Stomach (tissue), 9 donors: ENCODE results near the gene PDE8A. TPM values are rescaled to one million over a fixed set of nuclear protein-coding genes. Genes with fewer than 3 reads are reported as not detected.
"Not testable (repeated sequence)": the region's sequence is repeated elsewhere in the genome, so short reads cannot be mapped to it uniquely, and the experiment has no call there.

Experiments used
- DNase-seq, 2 donors: peaks; one replicate each; pipeline versions ENCODE4 v3.0.0 to v3.0.0-alpha.2; 2013 to 2019
- H3K27ac ChIP-seq, 5 donors: fragments of 200-600 bp in 4 of 5; sonication (generic) in 4 of 5; one replicate each; pipeline ENCODE4 v1.5.1; 2013 to 2019; ENCODE audit warnings: mild to moderate bottlenecking in 1 of 5, moderate library complexity in 1 of 5
- H3K27me3 ChIP-seq, 3 donors: fragments of 200-600 bp; sonication (generic); one replicate each; pipeline ENCODE4 v1.5.1; 2017 to 2019; ENCODE audit warnings: mixed run types in 1 of 3
- H3K36me3 ChIP-seq, 4 donors: fragments of 200-600 bp; sonication (generic); 1 replicate in 3 of 4; 2 replicates in 1 of 4; pipeline ENCODE4 v1.5.1; 2016 to 2019
- H3K4me1 ChIP-seq, 4 donors: fragments of 200-600 bp; sonication (generic); one replicate each; pipeline ENCODE4 v1.5.1; 2016 to 2019
- H3K4me3 ChIP-seq, 4 donors: fragments of 200-600 bp; sonication (generic) in 3 of 4; one replicate each; pipeline ENCODE4 v1.5.1; 2016 to 2019; ENCODE audit warnings: mild to moderate bottlenecking in 1 of 4
- H3K9me3 ChIP-seq, 4 donors: fragments of 200-600 bp; sonication (generic); one replicate each; pipeline ENCODE4 v1.5.1; 2016 to 2019
- CTCF ChIP-seq, 7 experiments: fragments of 450-650 bp in 4 of 7; fragments of 200-600 bp in 3 of 7; sonication (generic) in 3 of 7; IDR thresholded peaks; one replicate each; pipeline ENCODE4 v1.5.1; 2016 to 2019; ENCODE audit warnings: antibody characterized with exemption in 7 of 7, control low read depth in 2 of 7, mild to moderate bottlenecking in 1 of 7
- EP300 ChIP-seq: sonication (generic); formaldehyde crosslinking; IDR thresholded peaks from one replicate; pipeline ENCODE4 v1.6.1; 2017; ENCODE audit warnings: antibody characterized with exemption
- POLR2A ChIP-seq, 4 donors: fragments of 450-650 bp; IDR thresholded peaks; one replicate each; pipeline ENCODE4 v1.6.1; 2016; ENCODE audit warnings: antibody characterized with exemption in 4 of 4, control low read depth in 2 of 4, mild to moderate bottlenecking in 1 of 4, moderate library complexity in 1 of 4
- POLR2AphosphoS5 ChIP-seq, 3 donors: sonication (generic); formaldehyde crosslinking; IDR thresholded peaks; one replicate each; pipeline ENCODE4 v1.6.1; 2016; ENCODE audit warnings: antibody characterized with exemption in 3 of 3
- WGBS, 5 donors: extraction: QIAGEN DNeasy Blood & Tissue Kit in 3 of 5; methylation state at CpG; one replicate each; pipeline versions ENCODE4 v1.1.5 to v1.1.7; 2013 to 2018; 5-methylcytosine and 5-hydroxymethylcytosine counted together
- intact Hi-C: fragments of 100-400 bp; cut with DNase I; formaldehyde crosslinking; loops from one replicate; pipeline ENCODE4 v1.15.1; 2023; ENCODE audit warnings: low total_unique reads
- polyA plus RNA-seq, 3 donors: library from polyadenylated mRNA; stranded (reverse); fragments of 200-250 nt; gene quantifications; one replicate each; pipeline ENCODE4 v1.2.3, GENCODE V29; 2013
- total RNA-seq, 5 donors: library from RNA; depleted of rRNA; stranded (reverse); fragments of >200 nt; gene quantifications; one replicate each; pipeline versions ENCODE4 v1.1.0 to v1.2.3, GENCODE V29; 2014 to 2016
- donor health status: healthy with polysubstance abuse.
- donor health status: Bipolar disorder and iron deficiency.
- donor health status: healthy.

PDE8A gene
- total and polyA plus RNA-seq, 8 donors = 15.6 to 85.9 (median 38.3) TPM

GRCh38 chr15:84990507-84990906, 8.9 kb downstream of the PDE8A start:
- H3K27ac ChIP-seq = peak overlapping the region in 1 of 5 donors; percentile 24
- WGBS, 5 donors = 61 to 84% (median 77%) methylated on average over 1 of the region's 1 CpG
- intact Hi-C loops = no loop called here
- no peaks in the 10 kb centered on the region for H3K36me3 ChIP-seq
- TF ChIP-seq CTCF (IDR thresholded peaks at IDR 0.05) (no peak), EP300 (no peak), POLR2A (IDR thresholded peaks at IDR 0.05) (no peak), POLR2AphosphoS5 (IDR thresholded peaks at IDR 0.05) (no peak)
- DNase-seq = no peak
- no peak overlapping the region for H3K4me3 ChIP-seq
- no peaks in the 10 kb centered on the region for H3K27me3 ChIP-seq
- H3K4me1 ChIP-seq = peaks cover 6 to 87% (median 51%) of the 10 kb centered on the region in 4 donors
- no peaks in the 10 kb centered on the region for H3K9me3 ChIP-seq

- no peaks in the 10 kb centered on the region for H3K36me3 ChIP-seq
- H3K9me3 ChIP-seq = no peaks in the 10 kb centered on the region
- intact Hi-C loops = no loop called here
- no peak for DNase-seq
- H3K4me1 ChIP-seq = peaks cover 6 to 80% (median 47%) of the 10 kb centered on the region in 4 donors
- no peak overlapping the region for H3K4me3 ChIP-seq
- no peaks in the 10 kb centered on the region for H3K27me3 ChIP-seq
- whole genome bisulfite sequencing, 5 donors = 62 to 69% (median 66%) methylated on average over 4 of the region's 4 CpGs
- TF ChIP-seq CTCF (IDR thresholded peaks at IDR 0.05) = no peak
- no peak for TF ChIP-seq EP300
- TF ChIP-seq POLR2A (IDR thresholded peaks at IDR 0.05) = no peak
- no peak for TF ChIP-seq POLR2AphosphoS5 (IDR thresholded peaks at IDR 0.05)
- H3K27ac ChIP-seq = peak overlapping the region in 3 of 5 donors; percentile 10 to 24 (median 23)
Observed at GRCh38 chr15:84991014-84991712, 9.5 kb downstream of the PDE8A start.

- H3K27me3 ChIP-seq = no peaks in the 10 kb centered on the region
- no peaks in the 10 kb centered on the region for H3K9me3 ChIP-seq
- WGBS, 5 donors = 52 to 66% (median 56%) methylated on average over 4 of the region's 4 CpGs
- peak; percentile 46 to 78 for DNase-seq
- TF ChIP-seq POLR2AphosphoS5 (IDR thresholded peaks at IDR 0.05) (peak in 2 of 3 donors; percentile 43 to 69), POLR2A (IDR thresholded peaks at IDR 0.05) (no peak)
- H3K4me3 ChIP-seq = no peak overlapping the region
- no peaks in the 10 kb centered on the region for H3K36me3 ChIP-seq
- peaks cover 6 to 70% (median 42%) of the 10 kb centered on the region in 4 donors for H3K4me1 ChIP-seq
- peak overlapping the region; percentile 16 to 78 (median 44) for H3K27ac ChIP-seq
- intact Hi-C loops = no loop called here
Observed at GRCh38 chr15:84992157-84992944, 10.7 kb downstream of the PDE8A start.

GRCh38 chr15:84996055-84996454, 14.4 kb downstream of the PDE8A start:
- Histone ChIP-seq H3K27ac (no peak overlapping the region), H3K4me1 (peaks cover 20 to 63% (median 47%) of the 10 kb centered on the region in 4 donors), H3K9me3 (no peaks in the 10 kb centered on the region), H3K27me3 (no peaks in the 10 kb centered on the region), H3K4me3 (no peak overlapping the region), H3K36me3 (no peaks in the 10 kb centered on the region)
- WGBS, 5 donors = 89 to 100% (median 93%) methylated on average over 1 of the region's 1 CpG
- intact Hi-C loops = no loop called here
- no peak for DNase-seq
- no peak for TF ChIP-seq EP300
- TF ChIP-seq CTCF (IDR thresholded peaks at IDR 0.05) = no peak
- TF ChIP-seq POLR2A (IDR thresholded peaks at IDR 0.05) = no peak
- no peak for TF ChIP-seq POLR2AphosphoS5 (IDR thresholded peaks at IDR 0.05)

GRCh38 chr15:84996714-84997113, 15.1 kb downstream of the PDE8A start:
- 76 to 95% (median 86%) methylated on average over 5 of the region's 5 CpGs for WGBS, 5 donors
- peaks cover 25 to 64% (median 45%) of the 10 kb centered on the region in 4 donors for H3K4me1 ChIP-seq
- H3K36me3 ChIP-seq, intact Hi-C loops, DNase-seq, H3K9me3 ChIP-seq, H3K27ac ChIP-seq, H3K27me3 ChIP-seq, H3K4me3 ChIP-seq: not testable (repeated sequence)

- H3K4me3 ChIP-seq, intact Hi-C loops, DNase-seq, H3K36me3 ChIP-seq, H3K9me3 ChIP-seq, H3K27me3 ChIP-seq, H3K27ac ChIP-seq: not testable (repeated sequence)
- peaks cover 26 to 62% (median 42%) of the 10 kb centered on the region in 4 donors for H3K4me1 ChIP-seq
- 66 to 98% (median 97%) methylated on average over 3 of the region's 3 CpGs for WGBS, 5 donors
Observed at GRCh38 chr15:84997214-84997613, 15.6 kb downstream of the PDE8A start.
